GM19193 (cell line): ENCODE data around the gene HMCN1.

Experiments used
- POLR2A ChIP-seq: IDR thresholded peaks from 4 replicates; pipeline ENCODE4 v1.6.1; 2011; ENCODE audit not compliant: insufficient read depth, insufficient read length; ENCODE audit errors: extremely low read depth

Gene HMCN1

DNA sequence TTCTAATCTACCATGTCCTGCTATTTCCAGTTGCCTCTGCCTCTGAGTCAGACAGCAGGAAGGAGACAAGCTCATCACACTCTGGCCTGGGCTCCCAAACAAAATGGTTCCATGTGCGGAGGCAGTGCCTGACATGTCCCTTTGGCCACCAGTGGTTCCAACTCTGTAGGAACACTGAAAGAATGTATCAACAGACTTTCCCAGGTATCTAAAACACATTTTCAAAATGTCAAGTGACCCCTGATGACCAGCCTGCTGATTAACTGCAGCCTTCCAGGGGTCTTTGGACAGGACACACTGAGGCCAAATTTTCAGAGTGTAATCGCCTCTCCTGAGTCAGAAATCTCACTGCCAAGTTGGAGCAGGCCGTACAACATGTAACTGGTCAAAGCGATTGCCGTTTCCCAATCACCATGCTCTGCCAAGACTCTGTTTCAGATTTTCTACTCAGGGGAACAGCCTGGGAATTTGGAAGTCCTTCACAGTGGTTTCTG is 468.1 kb downstream of the HMCN1 start:
- TF ChIP-seq POLR2A, result no peak

DNA sequence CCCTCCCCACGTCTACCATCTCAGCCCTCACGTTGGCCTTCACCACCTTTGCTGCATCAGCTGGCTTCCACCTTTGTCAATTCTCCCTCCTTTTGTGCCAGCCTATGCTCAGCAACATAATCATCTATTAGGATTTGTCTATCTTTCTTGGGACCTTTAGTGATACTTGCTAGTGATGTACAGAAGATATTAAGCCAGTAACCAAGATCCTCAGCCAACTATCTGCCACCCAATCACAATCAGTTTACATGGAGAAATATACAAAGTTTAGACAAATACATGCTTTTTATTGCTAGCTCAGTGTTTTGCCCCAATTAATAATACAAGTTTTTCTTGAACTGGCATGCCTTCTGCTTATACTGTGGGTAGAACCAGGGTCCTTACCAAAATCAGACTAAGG is 468.6 kb downstream of the HMCN1 start:
- no peak for TF ChIP-seq POLR2A

DNA sequence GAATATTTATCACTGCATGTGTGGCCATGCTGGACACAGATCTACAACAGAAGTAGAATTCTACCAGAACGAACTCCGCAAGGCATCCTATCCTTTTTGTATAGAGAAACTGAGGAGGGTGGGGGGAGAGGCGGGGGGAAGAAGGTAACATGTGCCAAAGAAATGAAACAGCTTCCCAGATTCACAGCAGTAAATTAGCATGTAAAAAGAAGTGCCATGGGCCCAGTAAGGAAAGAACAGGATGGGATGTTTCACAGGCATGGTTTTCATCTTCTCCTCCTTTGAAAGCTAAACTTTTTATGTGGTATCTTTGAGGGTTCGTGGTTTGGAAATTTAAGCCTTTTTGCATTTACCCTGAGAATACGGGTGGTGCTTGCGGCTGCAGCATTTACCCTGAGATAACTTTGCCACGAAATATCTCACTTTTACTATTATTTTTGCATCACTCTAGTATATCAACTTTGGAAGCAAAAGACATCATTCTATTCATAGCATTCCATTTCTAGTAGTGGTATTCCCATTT is 471.9 kb downstream of the HMCN1 start:
- TF ChIP-seq POLR2A, result no peak

DNA sequence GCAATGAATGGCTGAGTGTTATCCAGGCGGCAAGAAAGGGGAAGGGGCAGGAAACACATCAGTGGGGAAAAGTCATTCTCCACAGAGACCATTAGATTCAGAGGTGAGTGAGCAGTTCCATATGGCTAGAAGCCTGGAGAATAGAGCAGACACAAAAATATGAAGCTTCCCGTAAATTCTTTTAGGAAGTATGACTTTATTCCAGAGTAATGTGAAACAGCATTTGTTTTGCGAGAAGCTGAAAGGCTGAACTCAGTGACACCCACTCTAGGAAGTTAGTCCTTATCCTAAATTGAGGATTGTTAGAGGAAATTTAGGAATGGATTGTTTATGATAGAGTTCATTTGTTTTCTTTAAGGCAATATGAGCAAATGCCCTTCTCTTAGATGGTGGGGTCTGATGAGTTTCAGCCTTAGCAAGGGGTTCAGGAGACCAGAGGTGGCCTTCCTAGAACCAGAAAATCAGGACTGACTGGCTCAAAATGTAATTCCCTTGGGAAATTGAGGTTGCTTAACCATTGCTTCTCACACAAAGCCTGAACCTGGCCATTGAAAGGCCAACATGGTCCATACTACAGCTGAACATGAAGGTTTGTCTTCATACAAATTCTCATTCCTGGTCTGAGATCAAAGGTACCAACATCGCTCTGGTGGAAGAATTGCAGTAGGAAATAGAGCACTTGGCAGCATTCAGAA is 473.3 kb downstream of the HMCN1 start:
- no peak for TF ChIP-seq POLR2A

DNA sequence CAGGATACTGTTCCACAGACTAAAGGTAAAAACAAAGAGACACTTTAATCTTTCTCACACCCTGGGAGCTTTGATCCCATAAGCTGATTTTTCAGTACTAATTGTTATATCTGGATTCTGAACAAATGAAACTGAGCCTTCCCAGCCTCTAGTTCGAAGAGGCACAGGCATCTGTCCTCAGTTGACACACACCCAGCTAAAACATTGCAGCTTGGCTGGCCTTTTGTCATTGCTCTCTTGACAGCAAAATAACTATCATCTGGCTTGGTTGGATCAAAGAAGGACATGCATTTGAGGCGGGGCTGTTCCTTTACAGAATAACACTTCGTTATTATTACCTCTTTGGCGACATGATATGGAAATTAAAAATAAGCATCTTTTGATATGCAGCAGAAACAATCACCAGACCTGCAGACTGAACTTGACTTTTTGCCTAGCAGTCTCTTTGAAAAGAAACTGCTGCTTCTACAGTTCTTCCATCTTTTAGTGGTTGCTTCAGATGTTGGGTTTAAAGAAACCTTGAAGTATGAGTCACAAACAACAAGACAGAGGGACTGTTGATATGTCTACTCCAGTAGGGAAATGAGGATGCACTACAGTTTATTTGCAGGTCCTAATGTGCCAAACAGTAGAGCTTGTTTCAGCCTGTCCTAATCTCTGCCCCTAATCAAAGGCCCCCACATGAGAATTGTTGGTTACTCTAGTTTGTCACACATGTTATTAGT is 474.4 kb downstream of the HMCN1 start:
- no peak for TF ChIP-seq POLR2A

DNA sequence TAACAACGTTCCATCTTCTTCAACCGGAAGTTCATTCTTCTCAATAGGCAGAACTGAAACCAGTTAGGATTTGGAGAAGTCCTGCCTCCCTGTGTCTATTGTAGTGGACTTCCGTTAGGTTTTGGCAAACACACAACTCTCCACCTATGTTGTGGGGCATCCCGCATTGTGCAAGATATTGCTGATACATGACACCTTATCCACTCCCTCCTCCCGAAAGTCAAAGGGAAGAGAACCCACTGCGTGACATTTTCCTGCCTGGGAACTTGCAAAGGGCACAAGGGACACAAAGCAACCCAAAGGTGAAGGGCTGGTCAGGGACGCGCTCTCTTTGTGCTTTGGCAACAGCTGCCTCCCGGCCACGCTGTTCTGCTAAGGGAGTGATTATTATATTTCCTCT is 476.1 kb downstream of the HMCN1 start:
- TF ChIP-seq POLR2A, result no peak

DNA sequence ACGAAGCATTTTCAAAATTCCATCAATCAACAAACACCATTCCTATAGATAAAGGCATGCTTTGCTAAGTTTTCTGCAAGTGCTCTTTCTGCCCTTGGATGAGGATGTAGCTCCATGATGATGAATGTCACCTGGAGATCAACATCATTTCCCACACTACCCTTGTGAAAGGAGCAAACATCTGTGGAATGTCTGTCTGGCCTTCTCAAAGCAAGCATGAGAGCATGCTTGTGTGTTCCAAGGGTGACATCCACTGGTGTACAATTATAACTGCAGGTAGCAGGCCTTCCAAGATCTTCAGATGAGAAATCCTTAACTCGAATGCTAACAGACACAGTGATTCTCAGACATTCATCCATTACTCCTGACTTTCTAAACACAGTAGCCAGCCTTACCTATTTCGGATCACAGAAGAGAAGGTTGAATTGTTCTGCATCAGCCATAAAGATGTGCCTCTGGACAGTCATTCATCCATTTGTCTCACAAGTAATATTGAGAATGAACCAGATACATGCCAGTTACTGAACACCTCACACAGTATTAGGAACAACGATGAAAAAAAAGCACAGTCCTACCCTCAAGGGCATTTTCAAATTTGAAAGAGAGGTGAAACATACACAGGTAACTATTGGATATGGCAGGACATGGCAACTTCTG is 478.5 kb downstream of the HMCN1 start:
- TF ChIP-seq POLR2A, result no peak

DNA sequence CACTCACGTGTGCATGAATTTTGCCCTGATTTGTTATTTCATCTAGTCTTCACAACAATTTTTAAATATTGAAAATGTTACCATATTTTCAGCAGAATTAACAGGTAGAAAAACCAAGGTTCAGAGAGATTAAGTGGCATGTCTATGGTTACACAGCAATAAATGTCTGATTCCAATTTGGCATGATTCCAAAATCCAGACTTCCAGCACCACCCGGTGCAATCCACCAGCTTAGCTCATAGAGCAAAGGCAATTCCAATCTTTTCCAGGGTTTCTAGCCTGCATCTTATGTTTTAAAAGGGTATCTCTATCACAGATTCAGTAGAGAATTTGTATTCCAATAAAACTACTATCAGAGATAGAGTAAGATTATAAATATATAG is 479.0 kb downstream of the HMCN1 start:
- TF ChIP-seq POLR2A, result no peak

DNA sequence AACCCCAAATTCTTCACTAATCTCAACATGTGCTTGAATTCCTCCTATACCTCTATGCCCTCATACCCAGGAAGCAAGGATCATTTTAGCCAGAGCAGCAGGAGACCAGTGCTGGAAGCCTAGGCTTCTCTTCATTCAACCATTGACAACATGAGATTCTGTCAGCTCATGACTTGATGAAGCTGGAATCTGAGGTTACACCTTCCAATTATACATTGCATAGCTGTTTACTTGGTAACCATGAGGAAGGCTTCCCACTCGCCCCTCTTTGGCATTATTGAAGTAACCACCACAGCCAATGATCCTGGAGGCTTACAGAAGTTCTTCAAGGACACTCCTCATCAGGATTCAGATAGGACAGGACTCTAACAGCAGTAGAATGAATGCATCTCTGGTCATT is 480.6 kb downstream of the HMCN1 start:
- TF ChIP-seq POLR2A, result no peak

DNA sequence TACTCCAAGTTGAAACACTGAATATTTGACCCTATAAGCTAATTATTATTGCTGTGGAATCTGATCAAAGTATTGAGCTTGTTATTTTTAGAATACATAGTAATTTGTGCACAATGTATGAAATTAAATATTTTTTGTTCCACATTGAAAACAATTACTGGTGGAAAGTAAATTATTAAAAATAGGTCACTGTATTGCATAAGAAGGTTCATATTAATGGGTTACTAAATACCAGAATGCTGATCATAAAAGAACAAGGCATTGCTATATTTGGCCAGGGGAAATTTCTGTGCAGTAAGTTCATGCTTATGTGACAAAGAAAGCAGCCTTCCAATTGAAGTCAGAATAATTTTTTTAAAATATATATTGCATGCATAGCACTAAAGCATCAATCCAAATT is 481.4 kb downstream of the HMCN1 start:
- no peak for TF ChIP-seq POLR2A

DNA sequence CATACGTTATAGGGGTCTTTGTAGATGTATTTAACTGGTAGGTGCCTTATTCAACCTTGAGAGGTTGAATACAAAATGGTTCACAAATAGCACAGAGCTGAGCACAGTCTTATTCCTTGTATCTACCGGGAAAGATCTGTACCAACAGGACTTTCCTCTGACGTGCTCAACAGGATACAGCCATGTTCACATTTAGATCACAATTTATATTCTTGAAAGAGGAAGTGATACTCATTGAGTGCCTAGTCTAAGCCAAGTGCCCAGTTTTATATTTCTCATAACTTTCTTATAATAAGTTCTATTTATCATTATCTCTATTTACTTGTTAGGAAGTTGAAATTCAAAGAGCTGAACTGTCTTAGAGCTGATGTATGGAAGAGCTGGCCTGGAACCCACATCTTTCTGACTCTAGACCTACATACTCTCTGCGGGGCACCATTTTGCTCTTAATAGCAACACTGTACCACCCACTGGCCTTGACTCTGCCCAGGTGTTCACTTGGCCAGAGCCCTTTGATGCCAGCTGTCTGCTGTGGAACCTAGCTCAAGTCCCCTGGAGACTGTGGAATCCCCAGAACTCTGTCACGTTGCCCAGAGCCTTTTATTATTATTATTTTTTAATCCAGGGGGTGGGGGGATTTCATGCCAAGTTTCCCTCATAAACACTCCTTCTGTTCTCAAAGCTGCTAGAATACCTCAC is 484.6 kb downstream of the HMCN1 start:
- TF ChIP-seq POLR2A, result no peak

DNA sequence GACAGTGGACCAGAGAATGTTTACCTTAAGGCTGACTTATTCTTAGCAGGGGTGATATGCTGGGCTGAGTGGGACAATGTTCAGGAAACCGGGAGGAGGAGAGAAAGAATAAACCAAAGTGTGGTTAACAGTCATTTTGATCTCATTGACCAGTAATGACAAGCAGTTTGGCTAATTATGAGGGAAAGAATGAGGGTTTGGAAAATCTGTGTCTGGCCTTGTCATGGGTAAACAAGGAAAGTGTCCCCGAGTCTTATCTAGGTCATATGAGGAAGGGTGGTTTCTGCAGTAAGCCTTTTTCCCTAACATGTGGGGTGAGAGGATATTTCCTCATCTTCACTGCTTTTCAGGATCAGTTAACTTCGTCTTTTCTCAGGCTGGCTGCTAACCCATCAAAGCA is 485.9 kb downstream of the HMCN1 start:
- no peak for TF ChIP-seq POLR2A

DNA sequence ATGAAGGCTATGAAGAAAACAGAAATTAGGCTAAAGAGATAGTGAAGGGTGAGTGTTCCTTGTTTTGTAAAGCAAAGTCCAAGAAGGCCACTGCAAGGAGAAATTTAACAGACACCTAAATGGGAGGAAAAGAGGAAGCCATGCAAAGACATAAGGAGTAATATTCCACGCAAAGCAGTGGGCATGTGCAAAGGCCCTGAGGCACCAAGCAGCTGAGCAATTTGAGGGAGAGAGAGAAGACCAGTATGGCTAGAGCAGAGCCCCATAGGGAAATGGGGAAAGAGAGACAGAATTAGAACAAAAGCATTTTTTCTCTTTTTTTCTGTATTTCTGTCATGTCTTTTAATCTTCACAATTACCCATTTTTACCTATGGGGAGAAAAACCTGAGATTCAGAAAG is 486.7 kb downstream of the HMCN1 start:
- TF ChIP-seq POLR2A, result no peak

DNA sequence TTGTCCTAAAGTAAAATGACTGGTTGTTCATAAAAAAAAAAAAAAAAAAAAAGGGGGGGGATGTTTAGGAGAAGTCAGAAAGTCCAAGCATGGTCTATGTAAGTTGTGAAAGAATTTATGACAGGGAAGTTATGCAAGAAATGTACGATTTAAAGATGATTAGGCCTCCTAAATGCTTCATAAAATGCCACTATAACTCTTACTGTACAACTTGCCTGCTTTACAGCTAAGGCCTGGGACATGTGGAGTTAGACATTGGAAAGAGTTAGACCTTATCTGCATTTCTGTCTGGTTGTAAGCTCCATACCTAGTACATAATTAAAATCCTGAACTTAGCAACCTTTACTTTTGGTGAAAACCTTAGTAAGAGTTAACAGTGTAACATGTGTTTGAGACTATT is 490.9 kb downstream of the HMCN1 start:
- TF ChIP-seq POLR2A, result no peak

DNA sequence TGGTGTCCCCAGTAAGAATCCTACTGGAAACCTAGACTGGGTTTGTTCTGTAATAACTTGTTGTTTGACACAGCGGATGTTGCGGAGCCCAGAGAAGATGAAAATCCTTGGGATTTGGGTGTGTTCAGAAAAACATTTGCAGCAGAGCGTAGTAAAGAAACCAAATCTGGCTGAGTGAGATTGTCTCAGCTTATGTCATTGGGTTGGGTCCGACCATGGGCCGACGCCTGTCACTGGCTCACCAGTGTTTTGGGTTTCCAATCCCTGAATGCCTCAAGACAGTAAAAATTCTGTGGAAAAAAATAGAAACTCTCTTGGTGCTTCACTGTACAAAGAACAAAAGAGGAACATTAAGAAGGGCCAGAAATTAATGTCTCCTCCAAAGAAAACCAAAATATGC is 494.6 kb downstream of the HMCN1 start:
- no peak for TF ChIP-seq POLR2A

DNA sequence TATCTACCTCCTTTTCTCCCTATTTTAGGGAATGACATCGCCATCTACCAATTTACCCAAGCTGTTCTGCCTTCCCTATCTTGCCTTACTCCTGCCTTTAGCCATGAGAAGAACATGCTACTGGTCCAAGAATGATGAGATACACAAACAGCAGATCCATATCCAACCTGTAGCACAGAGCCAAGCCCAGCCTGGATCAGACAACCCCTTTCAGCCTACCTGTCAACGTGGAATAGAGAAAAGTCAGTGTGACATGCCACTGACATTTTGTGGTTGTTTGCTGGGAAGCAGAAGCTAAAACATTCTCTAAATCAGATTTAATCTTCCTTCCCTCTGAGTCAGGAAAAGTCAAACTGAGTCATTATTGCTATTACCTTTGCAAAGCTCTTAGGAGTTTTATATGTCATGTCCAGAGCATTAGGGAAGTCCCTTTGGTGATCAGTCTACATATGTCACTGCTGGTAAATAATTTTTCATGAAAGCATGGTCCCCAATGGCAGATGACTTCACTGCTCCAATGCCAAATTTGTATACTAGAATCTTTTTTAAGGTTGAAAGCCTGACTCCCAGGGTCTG is 497.8 kb downstream of the HMCN1 start:
- no peak for TF ChIP-seq POLR2A
